Gastrocnemius medialis (tissue), 4 donors: ENCODE data around the gene VPS37D.

Source experiments
- POLR2A ChIP-seq, 2 donors: fragments of 450-650 bp; IDR thresholded peaks; one replicate each; pipeline ENCODE4 v1.6.1; 2017; ENCODE audit warnings: antibody characterized with exemption in 2 of 2, mild to moderate bottlenecking in 2 of 2, moderate library complexity in 2 of 2
- TF ChIP-seq, protein P1 (sequence below), 5 experiments: fragments of 450-650 bp in 3 of 5; fragments of 200-600 bp in 2 of 5; sonication (generic) in 2 of 5; IDR thresholded peaks in 4 of 5; conservative IDR thresholded peaks in 1 of 5; 1 replicate in 4 of 5; 2 replicates in 1 of 5; pipeline ENCODE4 v1.5.1; 2016 to 2019; ENCODE audit warnings: antibody characterized with exemption in 5 of 5, mild to moderate bottlenecking in 3 of 5, moderate library complexity in 3 of 5

- TF ChIP-seq, protein P1, sequence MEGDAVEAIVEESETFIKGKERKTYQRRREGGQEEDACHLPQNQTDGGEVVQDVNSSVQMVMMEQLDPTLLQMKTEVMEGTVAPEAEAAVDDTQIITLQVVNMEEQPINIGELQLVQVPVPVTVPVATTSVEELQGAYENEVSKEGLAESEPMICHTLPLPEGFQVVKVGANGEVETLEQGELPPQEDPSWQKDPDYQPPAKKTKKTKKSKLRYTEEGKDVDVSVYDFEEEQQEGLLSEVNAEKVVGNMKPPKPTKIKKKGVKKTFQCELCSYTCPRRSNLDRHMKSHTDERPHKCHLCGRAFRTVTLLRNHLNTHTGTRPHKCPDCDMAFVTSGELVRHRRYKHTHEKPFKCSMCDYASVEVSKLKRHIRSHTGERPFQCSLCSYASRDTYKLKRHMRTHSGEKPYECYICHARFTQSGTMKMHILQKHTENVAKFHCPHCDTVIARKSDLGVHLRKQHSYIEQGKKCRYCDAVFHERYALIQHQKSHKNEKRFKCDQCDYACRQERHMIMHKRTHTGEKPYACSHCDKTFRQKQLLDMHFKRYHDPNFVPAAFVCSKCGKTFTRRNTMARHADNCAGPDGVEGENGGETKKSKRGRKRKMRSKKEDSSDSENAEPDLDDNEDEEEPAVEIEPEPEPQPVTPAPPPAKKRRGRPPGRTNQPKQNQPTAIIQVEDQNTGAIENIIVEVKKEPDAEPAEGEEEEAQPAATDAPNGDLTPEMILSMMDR (IDR thresholded peaks at IDR 0.05 in 4 of 5, conservative IDR thresholded peaks at IDR 0.05 in 1 of 5) = no peak
- TF ChIP-seq POLR2A (IDR thresholded peaks at IDR 0.05) = no peak
These were observed 17.7 kb downstream of the VPS37D start for GRCh38 chr7:73685311-73685710.
